Stomach (tissue), 9 donors: Measurements from ENCODE around the gene CAB39L. TPM values are rescaled to one million over a fixed set of nuclear protein-coding genes. Genes with fewer than 3 reads are reported as not detected.
A peak's percentile ranks its signal among the peaks of the same experiment; 100 is the strongest.

Experiments used
- DNase-seq, 2 donors: peaks; one replicate each; pipeline versions ENCODE4 v3.0.0 to v3.0.0-alpha.2; 2013 to 2019
- H3K27ac ChIP-seq, 5 donors: fragments of 200-600 bp in 4 of 5; sonication (generic) in 4 of 5; one replicate each; pipeline ENCODE4 v1.5.1; 2013 to 2019; ENCODE audit warnings: mild to moderate bottlenecking in 1 of 5, moderate library complexity in 1 of 5
- H3K27me3 ChIP-seq, 3 donors: fragments of 200-600 bp; sonication (generic); one replicate each; pipeline ENCODE4 v1.5.1; 2017 to 2019; ENCODE audit warnings: mixed run types in 1 of 3
- H3K36me3 ChIP-seq, 4 donors: fragments of 200-600 bp; sonication (generic); 1 replicate in 3 of 4; 2 replicates in 1 of 4; pipeline ENCODE4 v1.5.1; 2016 to 2019
- H3K4me1 ChIP-seq, 4 donors: fragments of 200-600 bp; sonication (generic); one replicate each; pipeline ENCODE4 v1.5.1; 2016 to 2019
- H3K4me3 ChIP-seq, 4 donors: fragments of 200-600 bp; sonication (generic) in 3 of 4; one replicate each; pipeline ENCODE4 v1.5.1; 2016 to 2019; ENCODE audit warnings: mild to moderate bottlenecking in 1 of 4
- H3K9me3 ChIP-seq, 4 donors: fragments of 200-600 bp; sonication (generic); one replicate each; pipeline ENCODE4 v1.5.1; 2016 to 2019
- CTCF ChIP-seq, 7 experiments: fragments of 450-650 bp in 4 of 7; fragments of 200-600 bp in 3 of 7; sonication (generic) in 3 of 7; IDR thresholded peaks; one replicate each; pipeline ENCODE4 v1.5.1; 2016 to 2019; ENCODE audit warnings: antibody characterized with exemption in 7 of 7, control low read depth in 2 of 7, mild to moderate bottlenecking in 1 of 7
- EP300 ChIP-seq: sonication (generic); formaldehyde crosslinking; IDR thresholded peaks from one replicate; pipeline ENCODE4 v1.6.1; 2017; ENCODE audit warnings: antibody characterized with exemption
- POLR2A ChIP-seq, 4 donors: fragments of 450-650 bp; IDR thresholded peaks; one replicate each; pipeline ENCODE4 v1.6.1; 2016; ENCODE audit warnings: antibody characterized with exemption in 4 of 4, control low read depth in 2 of 4, mild to moderate bottlenecking in 1 of 4, moderate library complexity in 1 of 4
- POLR2AphosphoS5 ChIP-seq, 3 donors: sonication (generic); formaldehyde crosslinking; IDR thresholded peaks; one replicate each; pipeline ENCODE4 v1.6.1; 2016; ENCODE audit warnings: antibody characterized with exemption in 3 of 3
- WGBS, 5 donors: extraction: QIAGEN DNeasy Blood & Tissue Kit in 3 of 5; methylation state at CpG; one replicate each; pipeline versions ENCODE4 v1.1.5 to v1.1.7; 2013 to 2018; 5-methylcytosine and 5-hydroxymethylcytosine counted together
- intact Hi-C: fragments of 100-400 bp; cut with DNase I; formaldehyde crosslinking; loops from one replicate; pipeline ENCODE4 v1.15.1; 2023; ENCODE audit warnings: low total_unique reads
- polyA plus RNA-seq, 3 donors: library from polyadenylated mRNA; stranded (reverse); fragments of 200-250 nt; gene quantifications; one replicate each; pipeline ENCODE4 v1.2.3, GENCODE V29; 2013
- total RNA-seq, 5 donors: library from RNA; depleted of rRNA; stranded (reverse); fragments of >200 nt; gene quantifications; one replicate each; pipeline versions ENCODE4 v1.1.0 to v1.2.3, GENCODE V29; 2014 to 2016
- donor health status: healthy with polysubstance abuse.
- donor health status: Bipolar disorder and iron deficiency.
- donor health status: healthy.

The CAB39L gene
- total and polyA plus RNA-seq, 8 donors: 11.4 to 61.6 (median 33.0) TPM

GRCh38 chr13:49452725-49453457, 9.0 kb upstream of the CAB39L start:
- intact Hi-C loops: no loop called here
- no peak overlapping the region for H3K27ac ChIP-seq
- no peaks in the 10 kb centered on the region for H3K36me3 ChIP-seq
- no peak for TF ChIP-seq CTCF (IDR thresholded peaks at IDR 0.05)
- no peak for TF ChIP-seq POLR2AphosphoS5 (IDR thresholded peaks at IDR 0.05)
- no peak for TF ChIP-seq EP300
- TF ChIP-seq POLR2A (IDR thresholded peaks at IDR 0.05): no peak
- peaks cover 4 to 36% (median 17%) of the 10 kb centered on the region in 4 donors for H3K4me1 ChIP-seq
- DNase-seq: no peak
- no peaks in the 10 kb centered on the region for H3K9me3 ChIP-seq
- WGBS, 5 donors: 79 to 89% (median 86%) methylated on average over 8 of the region's 8 CpGs
- H3K27me3 ChIP-seq: no peaks in the 10 kb centered on the region
- H3K4me3 ChIP-seq: no peak overlapping the region

- no peak for TF ChIP-seq EP300
- no peak for TF ChIP-seq POLR2A (IDR thresholded peaks at IDR 0.05)
- TF ChIP-seq CTCF (IDR thresholded peaks at IDR 0.05): no peak
- no peak for TF ChIP-seq POLR2AphosphoS5 (IDR thresholded peaks at IDR 0.05)
- Histone ChIP-seq H3K27me3 (no peaks in the 10 kb centered on the region), H3K36me3 (no peaks in the 10 kb centered on the region), H3K27ac (no peak overlapping the region), H3K4me1 (peaks cover 11 to 49% (median 30%) of the 10 kb centered on the region in 4 donors), H3K9me3 (no peaks in the 10 kb centered on the region), H3K4me3 (no peak overlapping the region)
- 79 to 91% (median 89%) methylated on average over 3 of the region's 3 CpGs for WGBS, 5 donors
- intact Hi-C loops: no loop called here
- DNase-seq: no peak
Observed at GRCh38 chr13:49450105-49450819, 6.4 kb upstream of the CAB39L start.

- Histone ChIP-seq H3K4me1 (peaks cover 15 to 44% (median 27%) of the 10 kb centered on the region in 4 donors), H3K4me3 (no peak overlapping the region), H3K27me3 (no peaks in the 10 kb centered on the region), H3K36me3 (no peaks in the 10 kb centered on the region), H3K9me3 (no peaks in the 10 kb centered on the region), H3K27ac (no peak overlapping the region)
- TF ChIP-seq POLR2AphosphoS5 (IDR thresholded peaks at IDR 0.05) (no peak), EP300 (no peak), CTCF (IDR thresholded peaks at IDR 0.05) (no peak), POLR2A (IDR thresholded peaks at IDR 0.05) (no peak)
- DNase-seq: no peak
- 90 to 95% (median 94%) methylated on average over 2 of the region's 2 CpGs for WGBS, 5 donors
- intact Hi-C loops: no loop called here
Observed at GRCh38 chr13:49448753-49449152, 4.9 kb upstream of the CAB39L start.

- intact Hi-C loops: no loop called here
- Histone ChIP-seq H3K36me3 (no peaks in the 10 kb centered on the region), H3K9me3 (no peaks in the 10 kb centered on the region), H3K4me1 (peaks cover 12 to 53% (median 37%) of the 10 kb centered on the region in 4 donors), H3K4me3 (no peak overlapping the region), H3K27me3 (no peaks in the 10 kb centered on the region), H3K27ac (peak overlapping the region in 2 of 5 donors; percentile 95 to 97)
- TF ChIP-seq POLR2AphosphoS5 (IDR thresholded peaks at IDR 0.05): no peak
- no peak for TF ChIP-seq EP300
- TF ChIP-seq CTCF (IDR thresholded peaks at IDR 0.05): no peak
- TF ChIP-seq POLR2A (IDR thresholded peaks at IDR 0.05): no peak
- no peak for DNase-seq
Observed at GRCh38 chr13:49446473-49446872, 2.6 kb upstream of the CAB39L start.
